Pons (tissue), 1 donor: ENCODE data around the gene STAG1.
"Not testable (repeated sequence)": the region's sequence is repeated elsewhere in the genome, so short reads cannot be mapped to it uniquely, and the experiment has no call there.

ENCODE experiments used
- DNase-seq: peaks from one replicate; pipeline ENCODE4 v3.0.0-alpha.2; 2016; ENCODE audit warnings: low spot score

STAG1 gene

GRCh38 chr3:136752172-136752421, at the start of gene STAG1:
TSS of gene STAG1 (minus strand) at chr3:136752378. CDS start at chr3:136630898, 121,480 bp downstream.
- DNase-seq, result no peak

GRCh38 chr3:136801146-136801545, 49.0 kb upstream of the STAG1 start:
- DNase-seq, result not testable (repeated sequence)

GRCh38 chr3:136792556-136793330, 40.6 kb upstream of the STAG1 start:
- DNase-seq, result peak; percentile 48

GRCh38 chr3:136790786-136791185, 38.6 kb upstream of the STAG1 start:
- no peak for DNase-seq

GRCh38 chr3:136789976-136790375, 37.8 kb upstream of the STAG1 start:
- no peak for DNase-seq

- DNase-seq, result no peak
Measured at GRCh38 chr3:136788154-136788553, 36.0 kb upstream of the STAG1 start.

GRCh38 chr3:136787349-136787748, 35.2 kb upstream of the STAG1 start:
- DNase-seq, result peak; percentile 44

- DNase-seq, result no peak
Measured at GRCh38 chr3:136783708-136784191, 31.6 kb upstream of the STAG1 start.

- no peak for DNase-seq
Measured at GRCh38 chr3:136780741-136781140, 28.6 kb upstream of the STAG1 start.

- no peak for DNase-seq
Measured at GRCh38 chr3:136778865-136779264, 26.7 kb upstream of the STAG1 start.

GRCh38 chr3:136772709-136773108, 20.5 kb upstream of the STAG1 start:
- no peak for DNase-seq

- peak; percentile 52 for DNase-seq
Measured at GRCh38 chr3:136758160-136759102, 6.3 kb upstream of the STAG1 start.

GRCh38 chr3:136755192-136755591, 3.0 kb upstream of the STAG1 start:
- DNase-seq, result no peak

GRCh38 chr3:136753326-136753939, 1.3 kb upstream of the STAG1 start:
- DNase-seq, result no peak

- peak; percentile 98 for DNase-seq
Measured at GRCh38 chr3:136752422-136753325, 496 bp upstream of the STAG1 start.

GRCh38 chr3:136751316-136752171, 634 bp downstream of the STAG1 start:
- DNase-seq, result peak; percentile 82

GRCh38 chr3:136750897-136751315, 1.3 kb downstream of the STAG1 start:
- DNase-seq, result peak; percentile 66

GRCh38 chr3:136750209-136750896, 1.8 kb downstream of the STAG1 start:
- DNase-seq, result peak; percentile 44

GRCh38 chr3:136749602-136750001, 2.6 kb downstream of the STAG1 start:
- DNase-seq, result not testable (repeated sequence)

GRCh38 chr3:136749091-136749490, 3.1 kb downstream of the STAG1 start:
- no peak for DNase-seq
